Chondrocyte (in vitro differentiated cells): ENCODE results near the gene ZNF483. TPM values are rescaled to one million over a fixed set of nuclear protein-coding genes. Genes with fewer than 3 reads are reported as not detected.
"Not testable (repeated sequence)": the region's sequence is repeated elsewhere in the genome, so short reads cannot be mapped to it uniquely, and the experiment has no call there.

Experiments used
- DNase-seq: peaks from one replicate; pipeline ENCODE4 v3.0.0; 2021; ENCODE audit warnings: mixed read lengths, low spot score
- H3K27ac Mint-ChIP-seq: one replicate; pipeline ENCODE4 v1.8.0; 2021; ENCODE audit warnings: mild to moderate bottlenecking, moderate library complexity, mixed read lengths; ENCODE audit not compliant: unreplicated experiment
- H3K27me3 Mint-ChIP-seq: 2 replicates; pipeline ENCODE4 v1.8.0; 2021; ENCODE audit warnings: low read depth, mixed read lengths
- H3K36me3 Mint-ChIP-seq: 2 replicates; pipeline ENCODE4 v1.8.0; 2021; ENCODE audit warnings: low read depth, mixed read lengths
- H3K4me1 Mint-ChIP-seq: 2 replicates; pipeline ENCODE4 v1.8.0; 2021; ENCODE audit warnings: low read depth, mild to moderate bottlenecking, mixed read lengths
- H3K4me3 Mint-ChIP-seq: one replicate; pipeline ENCODE4 v1.8.0; 2021; ENCODE audit warnings: mild to moderate bottlenecking, moderate library complexity, mixed read lengths; ENCODE audit not compliant: unreplicated experiment
- H3K9me3 Mint-ChIP-seq: 2 replicates; pipeline ENCODE4 v1.8.0; 2021; ENCODE audit warnings: low read depth, mixed read lengths
- total RNA-seq: library from RNA; stranded (reverse); gene quantifications from 3 replicates; pipeline ENCODE4 v1.2.1, GENCODE V29; 2021
- TF ChIP-seq, protein P1 (sequence below): fragments of 200-600 bp; sonication (generic); IDR thresholded peaks from 2 replicates; pipeline ENCODE4 v1.5.0; 2021; ENCODE audit warnings: antibody characterized with exemption, mild to moderate bottlenecking, moderate library complexity

The ZNF483 gene
- total RNA-seq, 1 donor from 2014 or later = 2.4 TPM

DNA sequence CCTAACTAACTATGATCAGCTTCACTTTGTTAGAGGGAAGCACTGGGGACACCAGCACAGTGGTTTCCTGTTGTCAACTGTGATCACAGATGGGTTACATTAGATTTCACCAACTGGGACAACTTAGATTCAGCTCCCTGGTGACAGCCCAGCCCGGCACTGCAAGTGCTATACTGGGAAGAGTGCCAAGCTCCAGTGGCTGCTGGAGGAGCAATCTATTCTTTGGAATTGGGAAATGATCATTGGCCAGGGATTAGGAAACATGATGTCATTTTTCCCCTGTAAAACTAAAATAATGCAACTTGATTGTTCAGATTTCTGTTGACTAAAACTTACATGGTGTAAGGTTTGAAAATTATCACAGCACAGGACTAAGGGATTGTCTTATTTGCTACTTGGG is 41.3 kb downstream of the ZNF483 start:
- no peak for DNase-seq

DNA sequence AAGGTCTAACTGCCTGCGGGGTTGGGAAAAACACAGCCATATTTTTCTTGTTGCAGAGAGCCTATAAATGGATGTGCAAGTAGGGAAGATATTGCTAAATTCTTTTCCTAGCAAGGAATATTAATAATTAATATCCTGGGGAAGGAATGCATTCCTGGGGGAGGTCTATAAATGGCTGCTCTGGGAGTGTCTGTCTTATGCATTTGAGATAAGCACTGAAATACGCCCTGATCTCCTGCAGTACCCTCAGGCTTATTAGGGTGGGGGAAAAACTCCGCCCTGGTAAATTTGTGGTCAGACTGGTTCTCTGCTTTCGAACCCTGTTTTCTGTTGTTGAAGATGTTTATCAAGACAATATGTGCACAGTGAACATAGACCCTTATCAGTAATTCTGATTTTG is 43.1 kb downstream of the ZNF483 start:
- H3K4me1 Mint-ChIP-seq, H3K27me3 Mint-ChIP-seq, DNase-seq, H3K27ac Mint-ChIP-seq, H3K4me3 Mint-ChIP-seq: not testable (repeated sequence)
- Mint-ChIP-seq H3K9me3 (peaks cover 27% of the 10 kb centered on the region), H3K36me3 (peaks cover 51% of the 10 kb centered on the region)

More for the DNA sequence above, 41.3 kb downstream of the ZNF483 start:
- no peak overlapping the region for H3K4me3 Mint-ChIP-seq
- no peaks in the 10 kb centered on the region for H3K4me1 Mint-ChIP-seq
- peaks cover 46% of the 10 kb centered on the region for H3K36me3 Mint-ChIP-seq
- H3K27me3 Mint-ChIP-seq = no peaks in the 10 kb centered on the region
- peaks cover 27% of the 10 kb centered on the region for H3K9me3 Mint-ChIP-seq
- H3K27ac Mint-ChIP-seq = no peak overlapping the region
- TF ChIP-seq, protein P1, sequence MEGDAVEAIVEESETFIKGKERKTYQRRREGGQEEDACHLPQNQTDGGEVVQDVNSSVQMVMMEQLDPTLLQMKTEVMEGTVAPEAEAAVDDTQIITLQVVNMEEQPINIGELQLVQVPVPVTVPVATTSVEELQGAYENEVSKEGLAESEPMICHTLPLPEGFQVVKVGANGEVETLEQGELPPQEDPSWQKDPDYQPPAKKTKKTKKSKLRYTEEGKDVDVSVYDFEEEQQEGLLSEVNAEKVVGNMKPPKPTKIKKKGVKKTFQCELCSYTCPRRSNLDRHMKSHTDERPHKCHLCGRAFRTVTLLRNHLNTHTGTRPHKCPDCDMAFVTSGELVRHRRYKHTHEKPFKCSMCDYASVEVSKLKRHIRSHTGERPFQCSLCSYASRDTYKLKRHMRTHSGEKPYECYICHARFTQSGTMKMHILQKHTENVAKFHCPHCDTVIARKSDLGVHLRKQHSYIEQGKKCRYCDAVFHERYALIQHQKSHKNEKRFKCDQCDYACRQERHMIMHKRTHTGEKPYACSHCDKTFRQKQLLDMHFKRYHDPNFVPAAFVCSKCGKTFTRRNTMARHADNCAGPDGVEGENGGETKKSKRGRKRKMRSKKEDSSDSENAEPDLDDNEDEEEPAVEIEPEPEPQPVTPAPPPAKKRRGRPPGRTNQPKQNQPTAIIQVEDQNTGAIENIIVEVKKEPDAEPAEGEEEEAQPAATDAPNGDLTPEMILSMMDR = no peak

DNA sequence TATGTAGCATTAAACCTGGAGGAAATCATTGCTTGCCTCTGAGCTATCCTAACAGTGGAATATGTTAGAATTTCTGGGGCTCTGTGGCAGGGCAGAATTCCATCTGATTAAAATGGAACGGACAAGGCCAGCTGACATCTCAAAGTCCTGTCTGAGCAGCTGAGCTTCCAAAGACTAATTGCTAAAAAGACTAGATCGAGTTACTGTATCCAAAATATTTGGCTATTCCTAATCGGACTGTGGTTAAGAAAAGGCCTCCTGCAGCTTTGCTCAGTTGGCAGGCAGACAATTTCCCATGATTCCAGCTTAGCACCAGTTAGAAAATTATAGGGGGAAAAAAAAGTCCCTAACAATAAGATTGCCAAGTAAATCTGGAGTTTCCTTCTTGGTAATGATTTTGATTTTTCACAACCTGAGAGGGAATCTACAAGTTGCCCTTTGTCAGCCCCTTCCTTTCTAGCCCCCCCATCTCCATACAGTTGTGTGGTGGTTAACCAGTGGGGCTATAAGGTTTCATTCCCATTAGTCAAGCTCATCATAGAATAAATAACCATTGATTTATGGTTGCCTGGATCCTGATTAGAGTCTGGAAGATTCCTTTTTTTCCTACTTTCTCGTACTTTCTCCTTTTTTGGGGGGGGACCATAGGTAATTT is 48.1 kb downstream of the ZNF483 start:
- peaks cover 48% of the 10 kb centered on the region for H3K36me3 Mint-ChIP-seq
- no peak overlapping the region for H3K4me3 Mint-ChIP-seq
- no peak for DNase-seq
- H3K27ac Mint-ChIP-seq = no peak overlapping the region
- H3K27me3 Mint-ChIP-seq = no peaks in the 10 kb centered on the region
- TF ChIP-seq, protein P1 = no peak
- peaks cover 8% of the 10 kb centered on the region for H3K4me1 Mint-ChIP-seq
- H3K9me3 Mint-ChIP-seq = peaks cover 17% of the 10 kb centered on the region

DNA sequence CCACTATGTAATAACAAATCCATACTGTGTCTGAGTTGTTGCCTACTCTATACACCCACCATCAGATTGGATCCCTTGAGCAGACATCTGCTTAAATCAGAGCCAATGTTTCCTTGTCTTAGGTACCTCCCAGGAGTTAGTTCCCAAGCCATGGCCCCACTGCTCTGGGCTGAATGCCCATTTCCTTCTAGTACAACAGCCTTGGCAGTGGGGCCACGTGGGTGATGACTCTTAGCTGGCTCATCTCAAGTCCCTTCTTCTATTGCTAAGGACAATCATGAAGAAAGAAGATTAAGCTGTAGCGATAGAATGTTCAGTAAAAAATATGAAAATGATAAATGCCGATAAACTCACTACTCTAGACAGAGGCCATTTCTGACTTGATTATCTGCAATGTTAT is 57.9 kb downstream of the ZNF483 start:
- Mint-ChIP-seq H3K27ac (no peak overlapping the region), H3K9me3 (no peaks in the 10 kb centered on the region), H3K36me3 (peaks cover 9% of the 10 kb centered on the region), H3K27me3 (no peaks in the 10 kb centered on the region), H3K4me3 (no peak overlapping the region), H3K4me1 (no peaks in the 10 kb centered on the region)
- DNase-seq = no peak
- TF ChIP-seq, protein P1 = no peak

DNA sequence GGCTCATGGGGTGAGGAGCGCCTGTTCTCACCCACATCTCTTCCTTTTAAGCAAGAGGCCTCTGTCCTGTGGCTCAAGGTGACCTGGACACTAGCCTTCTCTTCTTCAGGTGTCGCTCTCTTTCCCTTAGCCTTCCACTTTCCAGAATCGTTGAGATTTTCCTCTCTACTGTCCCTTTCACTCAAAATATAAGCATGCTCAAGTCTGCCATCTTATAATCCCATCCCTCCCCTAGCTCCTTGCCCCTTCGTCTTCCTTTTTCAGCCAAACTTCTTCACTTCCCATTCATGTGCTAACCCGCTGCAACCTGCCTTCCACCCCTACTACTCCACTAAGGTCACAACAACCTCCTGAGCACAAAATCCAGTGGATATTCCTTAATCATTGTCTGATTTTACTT is 61.4 kb downstream of the ZNF483 start:
- DNase-seq = no peak
- H3K9me3 Mint-ChIP-seq = no peaks in the 10 kb centered on the region
- TF ChIP-seq, protein P1 = no peak
- no peaks in the 10 kb centered on the region for H3K27me3 Mint-ChIP-seq
- H3K27ac Mint-ChIP-seq = no peak overlapping the region
- H3K36me3 Mint-ChIP-seq = peaks cover 3% of the 10 kb centered on the region
- H3K4me3 Mint-ChIP-seq = no peak overlapping the region
- H3K4me1 Mint-ChIP-seq = no peaks in the 10 kb centered on the region

DNA sequence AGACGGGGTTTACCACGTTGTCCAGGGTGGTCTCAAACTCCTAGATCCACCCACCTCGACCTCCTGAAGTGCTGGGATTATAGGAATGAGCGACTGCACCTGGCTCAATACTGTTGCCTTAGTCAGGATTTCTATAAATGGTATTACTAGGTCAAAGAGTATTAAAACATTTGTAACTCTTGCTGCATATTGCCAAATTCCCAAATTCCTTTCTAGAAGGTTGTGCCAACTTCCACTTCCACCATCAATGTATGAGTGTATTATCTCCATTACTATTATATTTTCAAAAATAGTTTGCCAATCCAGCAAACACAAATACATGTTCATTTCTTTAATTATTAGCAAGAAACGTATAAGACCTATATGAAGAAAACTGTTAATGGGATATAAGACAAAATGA is 63.9 kb downstream of the ZNF483 start:
- no peaks in the 10 kb centered on the region for H3K9me3 Mint-ChIP-seq
- TF ChIP-seq, protein P1 = no peak
- DNase-seq = no peak

More for the DNA sequence above, 63.9 kb downstream of the ZNF483 start:
- Mint-ChIP-seq H3K36me3 (peaks cover 3% of the 10 kb centered on the region), H3K27me3 (no peaks in the 10 kb centered on the region), H3K4me3 (no peak overlapping the region), H3K4me1 (no peaks in the 10 kb centered on the region), H3K27ac (no peak overlapping the region)
